Measurements from ENCODE around the gene COQ8B.
"Not testable (repeated sequence)": the region's sequence is repeated elsewhere in the genome, so short reads cannot be mapped to it uniquely, and the experiment has no call there.

COQ8B gene

GRCh38 chr19:40741527-40742390, 25.1 kb upstream of the COQ8B start:
- DNase-seq = no peak

- no peak for DNase-seq
These were observed 24.1 kb upstream of the COQ8B start for GRCh38 chr19:40740747-40741146.

GRCh38 chr19:40739871-40740703, 23.4 kb upstream of the COQ8B start:
- no peak for DNase-seq

GRCh38 chr19:40739030-40739839, 22.5 kb upstream of the COQ8B start:
- DNase-seq = no peak

GRCh38 chr19:40737102-40737644, 20.5 kb upstream of the COQ8B start:
- no peak for DNase-seq

- no peak for DNase-seq
These were observed 20.0 kb upstream of the COQ8B start for GRCh38 chr19:40736661-40737060.

- no peak for DNase-seq
These were observed 18.5 kb upstream of the COQ8B start for GRCh38 chr19:40735013-40735771.

GRCh38 chr19:40733149-40733548, 16.5 kb upstream of the COQ8B start:
- no peak for DNase-seq

GRCh38 chr19:40732304-40732703, 15.6 kb upstream of the COQ8B start:
- DNase-seq = not testable (repeated sequence)

GRCh38 chr19:40730065-40730464, 13.4 kb upstream of the COQ8B start:
- DNase-seq = not testable (repeated sequence)

GRCh38 chr19:40726279-40726678, 9.6 kb upstream of the COQ8B start:
- no peak for DNase-seq

- no peak for DNase-seq
These were observed 8.2 kb upstream of the COQ8B start for GRCh38 chr19:40724855-40725254.

GRCh38 chr19:40724315-40724714, 7.6 kb upstream of the COQ8B start:
- no peak for DNase-seq

- DNase-seq = no peak
These were observed 7.1 kb upstream of the COQ8B start for GRCh38 chr19:40723661-40724254.

GRCh38 chr19:40721936-40722661, 5.4 kb upstream of the COQ8B start:
- DNase-seq = no peak

GRCh38 chr19:40721140-40721486, 4.4 kb upstream of the COQ8B start:
- DNase-seq = no peak

GRCh38 chr19:40719414-40719894, 2.8 kb upstream of the COQ8B start:
- DNase-seq = no peak

- no peak for DNase-seq
These were observed 2.2 kb upstream of the COQ8B start for GRCh38 chr19:40718774-40719391.

GRCh38 chr19:40717880-40718773, 1.4 kb upstream of the COQ8B start:
- no peak for DNase-seq

Measured in CD4-positive, alpha-beta T cell treated with Interleukin-21 for 1 hour (primary cell).